ENCODE results near the gene ZNF385A. TPM values are rescaled to one million over a fixed set of nuclear protein-coding genes. Genes with fewer than 3 reads are reported as not detected.

Gene ZNF385A
- total and polyA plus RNA-seq, 2 of the 13 experiments (the other 11 are each of a cell fraction or from before 2014, with no cell fraction given): 0.44 to 0.67 TPM

DNA sequence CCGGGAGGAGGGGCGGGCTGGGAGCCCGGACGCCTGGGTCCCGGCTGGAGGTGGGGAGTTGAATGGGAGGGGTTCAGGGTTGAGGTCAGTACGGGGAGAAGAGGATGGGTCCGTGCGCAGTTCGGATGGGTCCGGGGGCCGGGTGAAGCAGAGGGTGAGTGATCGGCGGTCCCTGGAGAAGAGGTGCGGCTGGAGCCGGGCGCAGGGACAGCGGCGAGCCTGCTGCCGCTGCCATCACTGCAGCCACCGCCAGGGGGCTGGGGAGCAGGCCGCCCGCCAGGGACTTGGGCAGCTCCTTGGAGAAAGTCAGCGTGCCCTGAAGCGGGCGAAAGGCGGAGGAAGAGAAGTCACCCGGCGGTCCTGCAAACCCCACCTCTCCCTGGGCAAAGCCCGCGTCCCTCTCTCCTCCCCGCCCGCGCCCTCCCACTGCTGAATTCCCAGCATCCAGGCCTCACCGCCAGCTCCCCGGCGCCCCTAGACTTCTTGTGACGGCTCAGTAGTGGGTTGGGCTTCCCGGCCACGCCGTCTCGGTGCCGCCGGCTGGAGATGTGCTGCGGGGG, 14.3 kb downstream of the ZNF385A start:
- no TSS peak for BruUV-seq (replicated peaks)
- DNase-seq (ENCODE audit: low spot score) (no peak), FAIRE-seq (no peak), ATAC-seq (peak; percentile 28; the same call in 2 of the 3 replicates)
- ChIA-PET CTCF (ENCODE audit: low intra/inter-chr PET ratio, low total read pairs) (interaction anchor here (3.9 kb wide), 1 partner anchor 9 kb away, joined by 27 read pairs; no protein-coding TSS in a partner anchor), POLR2A (interaction anchor here (0.7 kb wide), 1 partner anchor 9 kb away, joined by 4 read pairs; no protein-coding TSS in a partner anchor)
- Histone ChIP-seq H4K20me1 (ENCODE audit: insufficient read depth, low read length) (no peaks in the 10 kb centered on the region), H3K79me2 (ENCODE audit: insufficient read depth, low read length) (no peaks in the 10 kb centered on the region), H3K4me2 (ENCODE audit: low read depth, low read length) (no peak overlapping the region), H3K9ac (ENCODE audit: insufficient read depth, low read depth, low read length) (no peak overlapping the region), H3K27ac (ENCODE audit: extremely low read length, insufficient read depth, low read length) (no peak overlapping the region), H2AFZ (ENCODE audit: low read length) (no peak overlapping the region), H3K27me3 (ENCODE audit: control insufficient read depth in 1 of 2, insufficient read depth in 2 of 2, low read length in 2 of 2) (peaks cover 1 to 12% of the 10 kb centered on the region in 2 experiments; a peak in 2 of 5 replicates), H3K36me3 (replicated peaks in 1 of 2; ENCODE audit: control insufficient read depth in 1 of 2, insufficient read depth in 2 of 2, low read length in 2 of 2) (no peaks in the 10 kb centered on the region), H3K4me3 (replicated peaks in 1 of 3; ENCODE audit: insufficient read depth in 1 of 3, low read depth in 2 of 3, low read length in 3 of 3) (no peak overlapping the region), H3K9me3 (ENCODE audit: low read length) (no peaks in the 10 kb centered on the region), H3K4me1 (ENCODE audit: insufficient read depth, low read length) (peaks cover 21% of the 10 kb centered on the region)
- 80% methylated on average over 43 of the region's 44 CpGs for WGBS (ENCODE audit: low lambda C conversion rate)
- intact Hi-C loops (cut with micrococcal nuclease; ENCODE audit: unreplicated experiment) (no loop called here), in situ Hi-C loops (cut with HindIII; ENCODE audit: extremely low pct_ligation_motif_present, low pct_unique_long_range_greater_than_20kb) (loop anchor here (10.0 kb wide), 1 partner anchor 375 kb away; no protein-coding TSS in a partner anchor)
- TF ChIP-seq ETV5 (CRISPR knock-in tag; IDR thresholded peaks at IDR 0.05; ENCODE audit: borderline replicate concordance) (no peak), ARID5B (CRISPR knock-in tag; IDR thresholded peaks at IDR 0.05) (no peak), ZNF34 (CRISPR knock-in tag; IDR thresholded peaks at IDR 0.05; ENCODE audit: borderline replicate concordance) (no peak), RXRA (CRISPR knock-in tag; IDR thresholded peaks at IDR 0.05) (no peak), PHF8 (CRISPR knock-in tag; IDR thresholded peaks at IDR 0.05) (no peak), HNRNPK (IDR thresholded peaks at IDR 0.05; ENCODE audit: low read depth, low read length, poor library complexity, severe bottlenecking) (peak; percentile 44), XRCC5 (optimal IDR thresholded peaks at IDR 0.05; ENCODE audit: low read length) (peak; percentile 48), ZFP37 (CRISPR knock-in tag; IDR thresholded peaks at IDR 0.05; ENCODE audit: borderline replicate concordance) (no peak), ZBTB3 (CRISPR knock-in tag; IDR thresholded peaks at IDR 0.05; ENCODE audit: borderline replicate concordance, low read depth) (no peak), PBX2 (CRISPR knock-in tag; IDR thresholded peaks at IDR 0.05) (no peak)
- TF ChIP-seq, protein P1, sequence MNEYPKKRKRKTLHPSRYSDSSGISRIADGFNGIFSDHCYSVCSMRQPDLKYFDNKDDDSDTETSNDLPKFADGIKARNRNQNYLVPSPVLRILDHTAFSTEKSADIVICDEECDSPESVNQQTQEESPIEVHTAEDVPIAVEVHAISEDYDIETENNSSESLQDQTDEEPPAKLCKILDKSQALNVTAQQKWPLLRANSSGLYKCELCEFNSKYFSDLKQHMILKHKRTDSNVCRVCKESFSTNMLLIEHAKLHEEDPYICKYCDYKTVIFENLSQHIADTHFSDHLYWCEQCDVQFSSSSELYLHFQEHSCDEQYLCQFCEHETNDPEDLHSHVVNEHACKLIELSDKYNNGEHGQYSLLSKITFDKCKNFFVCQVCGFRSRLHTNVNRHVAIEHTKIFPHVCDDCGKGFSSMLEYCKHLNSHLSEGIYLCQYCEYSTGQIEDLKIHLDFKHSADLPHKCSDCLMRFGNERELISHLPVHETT (CRISPR knock-in tag; conservative IDR thresholded peaks at IDR 0.05): no peak
- TF ChIP-seq, protein P2, sequence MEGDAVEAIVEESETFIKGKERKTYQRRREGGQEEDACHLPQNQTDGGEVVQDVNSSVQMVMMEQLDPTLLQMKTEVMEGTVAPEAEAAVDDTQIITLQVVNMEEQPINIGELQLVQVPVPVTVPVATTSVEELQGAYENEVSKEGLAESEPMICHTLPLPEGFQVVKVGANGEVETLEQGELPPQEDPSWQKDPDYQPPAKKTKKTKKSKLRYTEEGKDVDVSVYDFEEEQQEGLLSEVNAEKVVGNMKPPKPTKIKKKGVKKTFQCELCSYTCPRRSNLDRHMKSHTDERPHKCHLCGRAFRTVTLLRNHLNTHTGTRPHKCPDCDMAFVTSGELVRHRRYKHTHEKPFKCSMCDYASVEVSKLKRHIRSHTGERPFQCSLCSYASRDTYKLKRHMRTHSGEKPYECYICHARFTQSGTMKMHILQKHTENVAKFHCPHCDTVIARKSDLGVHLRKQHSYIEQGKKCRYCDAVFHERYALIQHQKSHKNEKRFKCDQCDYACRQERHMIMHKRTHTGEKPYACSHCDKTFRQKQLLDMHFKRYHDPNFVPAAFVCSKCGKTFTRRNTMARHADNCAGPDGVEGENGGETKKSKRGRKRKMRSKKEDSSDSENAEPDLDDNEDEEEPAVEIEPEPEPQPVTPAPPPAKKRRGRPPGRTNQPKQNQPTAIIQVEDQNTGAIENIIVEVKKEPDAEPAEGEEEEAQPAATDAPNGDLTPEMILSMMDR (CRISPR knock-in tag; IDR thresholded peaks at IDR 0.05): peak; percentile 46
- TF ChIP-seq, protein P3, sequence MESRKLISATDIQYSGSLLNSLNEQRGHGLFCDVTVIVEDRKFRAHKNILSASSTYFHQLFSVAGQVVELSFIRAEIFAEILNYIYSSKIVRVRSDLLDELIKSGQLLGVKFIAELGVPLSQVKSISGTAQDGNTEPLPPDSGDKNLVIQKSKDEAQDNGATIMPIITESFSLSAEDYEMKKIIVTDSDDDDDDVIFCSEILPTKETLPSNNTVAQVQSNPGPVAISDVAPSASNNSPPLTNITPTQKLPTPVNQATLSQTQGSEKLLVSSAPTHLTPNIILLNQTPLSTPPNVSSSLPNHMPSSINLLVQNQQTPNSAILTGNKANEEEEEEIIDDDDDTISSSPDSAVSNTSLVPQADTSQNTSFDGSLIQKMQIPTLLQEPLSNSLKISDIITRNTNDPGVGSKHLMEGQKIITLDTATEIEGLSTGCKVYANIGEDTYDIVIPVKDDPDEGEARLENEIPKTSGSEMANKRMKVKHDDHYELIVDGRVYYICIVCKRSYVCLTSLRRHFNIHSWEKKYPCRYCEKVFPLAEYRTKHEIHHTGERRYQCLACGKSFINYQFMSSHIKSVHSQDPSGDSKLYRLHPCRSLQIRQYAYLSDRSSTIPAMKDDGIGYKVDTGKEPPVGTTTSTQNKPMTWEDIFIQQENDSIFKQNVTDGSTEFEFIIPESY (CRISPR knock-in tag; IDR thresholded peaks at IDR 0.05): peak; percentile 89

Measured in HepG2 (cell line).